H9 (cell line): ENCODE data around the gene MLNR. TPM values are rescaled to one million over a fixed set of nuclear protein-coding genes. Genes with fewer than 3 reads are reported as not detected.

ENCODE experiments used
- DNase-seq: peaks from one replicate; pipeline ENCODE4 v3.0.0-alpha.2; 2017
- H2AFZ ChIP-seq: one replicate; pipeline ENCODE4 v1.6.1; 2013; ENCODE audit warnings: mild to moderate bottlenecking, low read length, control low read depth, moderate library complexity
- H2AK5ac ChIP-seq: 2 replicates; pipeline ENCODE4 v1.6.1; 2013; ENCODE audit warnings: low read length, control low read depth, mixed read lengths; ENCODE audit not compliant: insufficient read length
- H2BK120ac ChIP-seq: one replicate; pipeline ENCODE4 v1.6.1; 2013; ENCODE audit warnings: low read depth, mild to moderate bottlenecking, low read length, control low read depth, inconsistent platforms; ENCODE audit not compliant: poor library complexity, severe bottlenecking
- H2BK12ac ChIP-seq: 2 replicates; pipeline ENCODE4 v1.6.1; 2013; ENCODE audit warnings: low read length, control low read depth, mixed read lengths, low read depth; ENCODE audit not compliant: insufficient read length
- H2BK15ac ChIP-seq: 2 replicates; pipeline ENCODE4 v1.6.1; 2013; ENCODE audit warnings: low read depth, low read length, control low read depth
- H2BK20ac ChIP-seq: one replicate; pipeline ENCODE4 v1.6.1; 2013; ENCODE audit warnings: low read depth, mild to moderate bottlenecking, low read length, control low read depth, inconsistent platforms; ENCODE audit not compliant: poor library complexity, severe bottlenecking
- H2BK5ac ChIP-seq: 2 replicates; pipeline ENCODE4 v1.6.1; 2013; ENCODE audit warnings: low read length, control low read depth, mixed read lengths; ENCODE audit not compliant: insufficient read length
- H3K14ac ChIP-seq: 2 replicates; pipeline ENCODE4 v1.6.1; 2013; ENCODE audit warnings: low read length, control low read depth; ENCODE audit not compliant: insufficient read depth
- H3K18ac ChIP-seq: 2 replicates; pipeline ENCODE4 v1.6.1; 2013; ENCODE audit warnings: low read depth, mild to moderate bottlenecking, mixed read lengths, low read length, control low read depth; ENCODE audit not compliant: insufficient read length
- H3K23ac ChIP-seq: 2 replicates; pipeline ENCODE4 v1.6.1; 2013; ENCODE audit warnings: low read length, control low read depth, mixed read lengths, low read depth; ENCODE audit not compliant: insufficient read length
- H3K23me2 ChIP-seq: 2 replicates; pipeline ENCODE4 v1.6.1; 2013; ENCODE audit warnings: low read depth, mild to moderate bottlenecking, mixed read lengths, low read length, control low read depth; ENCODE audit not compliant: insufficient read length, poor library complexity, severe bottlenecking
- H3K27ac ChIP-seq: 2 replicates; pipeline ENCODE4 v1.5.1; 2013; ENCODE audit warnings: low read length, control low read depth, mixed read lengths, low read depth; ENCODE audit not compliant: insufficient read length
- H3K27me3 ChIP-seq: 2 replicates; pipeline ENCODE4 v1.6.1; 2013; ENCODE audit warnings: low read length, control low read depth, inconsistent platforms; ENCODE audit not compliant: insufficient read depth
- H3K4ac ChIP-seq: 2 replicates; pipeline ENCODE4 v1.6.1; 2013; ENCODE audit warnings: low read depth, mild to moderate bottlenecking, control low read depth, inconsistent platforms, low read length, moderate library complexity
- H3K4me1 ChIP-seq: 2 replicates; pipeline ENCODE4 v1.6.1; 2013; ENCODE audit warnings: low read length, control low read depth, inconsistent platforms; ENCODE audit not compliant: insufficient read depth
- H3K4me2 ChIP-seq: 2 replicates; pipeline ENCODE4 v1.6.1; 2013; ENCODE audit warnings: low read length, control low read depth, mixed read lengths; ENCODE audit not compliant: insufficient read length, insufficient read depth
- H3K56ac ChIP-seq: 2 replicates; pipeline ENCODE4 v1.6.1; 2013; ENCODE audit warnings: low read depth, mild to moderate bottlenecking, mixed read lengths, low read length, control low read depth; ENCODE audit not compliant: insufficient read length
- H3K79me1 ChIP-seq: 2 replicates; pipeline ENCODE4 v1.6.1; 2013; ENCODE audit warnings: low read depth, mild to moderate bottlenecking, moderate library complexity, low read length, control low read depth, inconsistent platforms; ENCODE audit not compliant: insufficient read depth, poor library complexity, severe bottlenecking
- H3K79me2 ChIP-seq: 2 replicates; pipeline ENCODE4 v1.6.1; 2013; ENCODE audit warnings: low read length, control low read depth, inconsistent platforms; ENCODE audit not compliant: insufficient read depth
- H3K9ac ChIP-seq: 2 replicates; pipeline ENCODE4 v1.6.1; 2013; ENCODE audit warnings: low read length, control low read depth, mixed read lengths; ENCODE audit not compliant: insufficient read length; ENCODE audit errors: extremely low read depth
- H3K9me3 ChIP-seq: one replicate; pipeline ENCODE4 v1.6.1; 2013; ENCODE audit warnings: low read depth, low read length, inconsistent platforms; ENCODE audit not compliant: control insufficient read depth
- H3T11ph ChIP-seq: one replicate; pipeline ENCODE4 v1.6.1; 2013; ENCODE audit warnings: mild to moderate bottlenecking, low read length, control low read depth, inconsistent platforms
- H4K20me1 ChIP-seq: one replicate; pipeline ENCODE4 v1.6.1; 2013; ENCODE audit not compliant: control insufficient read depth, insufficient read length, insufficient read depth
- H4K5ac ChIP-seq: 2 replicates; pipeline ENCODE4 v1.6.1; 2013; ENCODE audit warnings: low read depth, mild to moderate bottlenecking, mixed read lengths, low read length, control low read depth; ENCODE audit not compliant: insufficient read length
- H4K8ac ChIP-seq: replicated peaks from 2 replicates; pipeline ENCODE4 v1.6.1; 2013; ENCODE audit warnings: low read length, control low read depth, mixed read lengths, low read depth; ENCODE audit not compliant: insufficient read length
- H4K91ac ChIP-seq: 2 replicates; pipeline ENCODE4 v1.6.1; 2013; ENCODE audit warnings: low read depth, mild to moderate bottlenecking, moderate library complexity, mixed read lengths, low read length, control low read depth; ENCODE audit not compliant: insufficient read length
- H3K27ac Mint-ChIP-seq, 3 experiments: 2 replicates in 2 of 3; 3 replicates in 1 of 3; pipeline ENCODE4 v1.8.0; 2020 to 2021; ENCODE audit warnings: mixed read lengths in 3 of 3, mild to moderate bottlenecking in 1 of 3, moderate library complexity in 1 of 3
- H3K27me3 Mint-ChIP-seq: 2 replicates; pipeline ENCODE4 v1.8.0; 2021; ENCODE audit warnings: low read depth, mild to moderate bottlenecking, moderate library complexity, mixed read lengths
- H3K36me3 Mint-ChIP-seq, 3 experiments: 2 replicates in 2 of 3; 3 replicates in 1 of 3; pipeline ENCODE4 v1.8.0; 2020 to 2021; ENCODE audit warnings: low read depth in 3 of 3, mixed read lengths in 3 of 3; ENCODE audit not compliant: insufficient read depth in 1 of 3
- H3K4me1 Mint-ChIP-seq, 2 experiments: 2 replicates each; pipeline ENCODE4 v1.8.0; 2020; ENCODE audit warnings: mixed read lengths in 2 of 2
- H3K4me3 Mint-ChIP-seq, 2 experiments: 2 replicates in 1 of 2; 3 replicates in 1 of 2; pipeline ENCODE4 v1.8.0; 2020 to 2021; ENCODE audit warnings: mild to moderate bottlenecking in 2 of 2, mixed read lengths in 2 of 2, moderate library complexity in 1 of 2
- H3K9me3 Mint-ChIP-seq, 2 experiments: 2 replicates in 1 of 2; 3 replicates in 1 of 2; pipeline ENCODE4 v1.8.0; 2020; ENCODE audit warnings: mild to moderate bottlenecking in 2 of 2, mixed read lengths in 2 of 2, moderate library complexity in 1 of 2
- CTCF ChIP-seq: fragments of 200-600 bp; sonication (generic); conservative IDR thresholded peaks from 3 replicates; pipeline ENCODE4 v1.8.0; 2021; ENCODE audit warnings: antibody characterized with exemption, mild to moderate bottlenecking
- WGBS: extraction: QIAGEN DNeasy Blood & Tissue Kit; methylation state at CpG from one replicate; pipeline ENCODE4 v1.1.7; 2013; ENCODE audit warnings: missing lambda C conversion rate, low lambda C conversion rate, mixed read lengths; ENCODE audit not compliant: insufficient read length; ENCODE audit errors: extremely low coverage; 5-methylcytosine and 5-hydroxymethylcytosine counted together
- total RNA-seq: library from RNA; stranded (reverse); gene quantifications from 2 replicates; pipeline ENCODE4 v1.2.1, GENCODE V29; 2021

Gene MLNR
- total RNA-seq, 1 experiment from 2014 or later: not detected

GRCh38 chr13:49271264-49271663 lies 51.1 kb downstream of the MLNR start:
- H3K9me3 ChIP-seq: no peaks in the 10 kb centered on the region
- Mint-ChIP-seq H3K4me1 (peaks cover 0 to 4% of the 10 kb centered on the region in 2 experiments; a peak in 2 of 4 replicates), H3K27ac (no peak overlapping the region), H3K36me3 (no peaks in the 10 kb centered on the region), H3K27me3 (no peaks in the 10 kb centered on the region), H3K4me3 (no peak overlapping the region), H3K9me3 (no peaks in the 10 kb centered on the region)
- H3K23ac ChIP-seq: no peak overlapping the region
- no peak overlapping the region for H4K8ac ChIP-seq
- no peak overlapping the region for H2AK5ac ChIP-seq
- no peak overlapping the region for H2BK120ac ChIP-seq
- no peak overlapping the region for H2AFZ ChIP-seq
- H3K23me2 ChIP-seq: no peaks in the 10 kb centered on the region
- H2BK20ac ChIP-seq: no peak overlapping the region
- no peak overlapping the region for H3K4me2 ChIP-seq
- H3K4ac ChIP-seq: no peak overlapping the region
- no peaks in the 10 kb centered on the region for H4K20me1 ChIP-seq
- H2BK12ac ChIP-seq: no peak overlapping the region
- H4K91ac ChIP-seq: no peak overlapping the region
- H4K5ac ChIP-seq: no peak overlapping the region
- no peaks in the 10 kb centered on the region for H3K27me3 ChIP-seq
- H3K4me1 ChIP-seq: no peaks in the 10 kb centered on the region
- no peak overlapping the region for H3K9ac ChIP-seq
- H2BK5ac ChIP-seq: no peak overlapping the region
- H3K79me2 ChIP-seq: no peaks in the 10 kb centered on the region
- DNase-seq: no peak
- no CpG with 5 or more reads among the region's 1 CpG for WGBS
- H3K18ac ChIP-seq: no peak overlapping the region
- no peak overlapping the region for H3K27ac ChIP-seq
- no peak overlapping the region for H2BK15ac ChIP-seq
- no peak overlapping the region for H3T11ph ChIP-seq
- no peaks in the 10 kb centered on the region for H3K79me1 ChIP-seq
- TF ChIP-seq CTCF: no peak
- no peak overlapping the region for H3K56ac ChIP-seq
- H3K14ac ChIP-seq: no peak overlapping the region

Other genes starting within 250 kb of the MLNR start
- gene FNDC3A, start 244.4 kb upstream of the MLNR start, total RNA-seq: 27.4 TPM in 2 replicates
- gene CDADC1, start 27.6 kb downstream of the MLNR start, total RNA-seq: 3.9 and 4.9 TPM in 2 replicates
- gene CAB39L, start 223.7 kb downstream of the MLNR start, total RNA-seq: 5.4 and 6.0 TPM in 2 replicates
- 4.9 and 5.7 TPM in 2 replicates for gene SETDB2, start 223.9 kb downstream of the MLNR start, total RNA-seq